Nephron progenitor cell (in vitro differentiated cells): Measurements from ENCODE around the gene TIAL1.
"Not testable (repeated sequence)": the region's sequence is repeated elsewhere in the genome, so short reads cannot be mapped to it uniquely, and the experiment has no call there.

ENCODE experiments used
- DNase-seq: peaks from one replicate; pipeline ENCODE4 v3.0.0; 2021
- H3K27ac Mint-ChIP-seq: 2 replicates; pipeline ENCODE4 v1.8.0; 2021; ENCODE audit warnings: mild to moderate bottlenecking, moderate library complexity, mixed read lengths
- H3K27me3 Mint-ChIP-seq: 2 replicates; pipeline ENCODE4 v1.8.0; 2021; ENCODE audit warnings: mild to moderate bottlenecking, low read depth, mixed read lengths; ENCODE audit not compliant: poor library complexity
- H3K36me3 Mint-ChIP-seq: 2 replicates; pipeline ENCODE4 v1.8.0; 2021; ENCODE audit warnings: low read depth, mixed read lengths
- H3K4me1 Mint-ChIP-seq: 2 replicates; pipeline ENCODE4 v1.8.0; 2021; ENCODE audit warnings: mixed read lengths
- H3K4me3 Mint-ChIP-seq: 2 replicates; pipeline ENCODE4 v1.8.0; 2021; ENCODE audit warnings: mild to moderate bottlenecking, moderate library complexity, mixed read lengths
- H3K9me3 Mint-ChIP-seq: 2 replicates; pipeline ENCODE4 v1.8.0; 2021; ENCODE audit warnings: mild to moderate bottlenecking, moderate library complexity, mixed read lengths
- CTCF ChIP-seq: fragments of 200-600 bp; sonication (generic); IDR thresholded peaks from 2 replicates; pipeline ENCODE4 v1.5.0; 2021; ENCODE audit warnings: antibody characterized with exemption

TIAL1 gene

GRCh38 chr10:119533473-119533872 is 63.3 kb downstream of the TIAL1 start:
- no peak for TF ChIP-seq CTCF
- peaks cover 10% of the 10 kb centered on the region for H3K27me3 Mint-ChIP-seq
- peaks cover 41% of the 10 kb centered on the region for H3K4me1 Mint-ChIP-seq
- H3K27ac Mint-ChIP-seq, result no peak overlapping the region
- no peaks in the 10 kb centered on the region for H3K36me3 Mint-ChIP-seq
- no peaks in the 10 kb centered on the region for H3K9me3 Mint-ChIP-seq
- no peak overlapping the region for H3K4me3 Mint-ChIP-seq
- no peak for DNase-seq

- H3K9me3 Mint-ChIP-seq, DNase-seq, H3K36me3 Mint-ChIP-seq, H3K27me3 Mint-ChIP-seq, H3K4me3 Mint-ChIP-seq, H3K27ac Mint-ChIP-seq: not testable (repeated sequence)
- peaks cover 34% of the 10 kb centered on the region for H3K4me1 Mint-ChIP-seq
Observed at GRCh38 chr10:119532791-119533190, 64.0 kb downstream of the TIAL1 start.

- not testable (repeated sequence) for H3K27me3 Mint-ChIP-seq, H3K27ac Mint-ChIP-seq, DNase-seq, H3K9me3 Mint-ChIP-seq, H3K4me3 Mint-ChIP-seq, H3K36me3 Mint-ChIP-seq
- H3K4me1 Mint-ChIP-seq, result peaks cover 30% of the 10 kb centered on the region
Observed at GRCh38 chr10:119532251-119532650, 64.5 kb downstream of the TIAL1 start.

- Mint-ChIP-seq H3K9me3 (no peaks in the 10 kb centered on the region), H3K27ac (no peak overlapping the region), H3K36me3 (no peaks in the 10 kb centered on the region), H3K4me1 (peaks cover 27% of the 10 kb centered on the region), H3K27me3 (peaks cover 7% of the 10 kb centered on the region), H3K4me3 (no peak overlapping the region)
- TF ChIP-seq CTCF, result no peak
- no peak for DNase-seq
Observed at GRCh38 chr10:119531067-119531466, 65.7 kb downstream of the TIAL1 start.

- not testable (repeated sequence) for H3K9me3 Mint-ChIP-seq, H3K36me3 Mint-ChIP-seq, H3K4me3 Mint-ChIP-seq, DNase-seq, H3K27ac Mint-ChIP-seq, H3K27me3 Mint-ChIP-seq
- peaks cover 18% of the 10 kb centered on the region for H3K4me1 Mint-ChIP-seq
Observed at GRCh38 chr10:119528663-119529237, 68.0 kb downstream of the TIAL1 start.

- peak; percentile 32 for TF ChIP-seq CTCF
- Mint-ChIP-seq H3K9me3 (no peaks in the 10 kb centered on the region), H3K27ac (no peak overlapping the region), H3K4me1 (peaks cover 18% of the 10 kb centered on the region), H3K27me3 (peaks cover 14% of the 10 kb centered on the region), H3K36me3 (no peaks in the 10 kb centered on the region), H3K4me3 (no peak overlapping the region)
- no peak for DNase-seq
Observed at GRCh38 chr10:119526621-119527592, 69.9 kb downstream of the TIAL1 start.

GRCh38 chr10:119526149-119526548 is 70.6 kb downstream of the TIAL1 start:
- no peak for TF ChIP-seq CTCF
- peaks cover 14% of the 10 kb centered on the region for H3K4me1 Mint-ChIP-seq
- no peaks in the 10 kb centered on the region for H3K9me3 Mint-ChIP-seq
- DNase-seq, result no peak
- H3K4me3 Mint-ChIP-seq, result no peak overlapping the region
- no peak overlapping the region for H3K27ac Mint-ChIP-seq
- no peaks in the 10 kb centered on the region for H3K36me3 Mint-ChIP-seq
- peaks cover 15% of the 10 kb centered on the region for H3K27me3 Mint-ChIP-seq
